GM23248 (cell line): ENCODE data around the gene AGMO.

Experiments
- EZH2 ChIP-seq: fragments of 200-600 bp; sonication (generic); IDR thresholded peaks from 2 replicates; pipeline ENCODE4 v1.6.1; 2018; ENCODE audit warnings: antibody characterized with exemption, mild to moderate bottlenecking; ENCODE audit not compliant: insufficient read depth, poor library complexity, severe bottlenecking
- EZH2phosphoT487 ChIP-seq: fragments of 200-600 bp; sonication (generic); IDR thresholded peaks from 2 replicates; pipeline ENCODE4 v1.6.1; 2018; ENCODE audit warnings: antibody characterized with exemption, moderate library complexity, mild to moderate bottlenecking, low read depth; ENCODE audit not compliant: insufficient read depth

DNA sequence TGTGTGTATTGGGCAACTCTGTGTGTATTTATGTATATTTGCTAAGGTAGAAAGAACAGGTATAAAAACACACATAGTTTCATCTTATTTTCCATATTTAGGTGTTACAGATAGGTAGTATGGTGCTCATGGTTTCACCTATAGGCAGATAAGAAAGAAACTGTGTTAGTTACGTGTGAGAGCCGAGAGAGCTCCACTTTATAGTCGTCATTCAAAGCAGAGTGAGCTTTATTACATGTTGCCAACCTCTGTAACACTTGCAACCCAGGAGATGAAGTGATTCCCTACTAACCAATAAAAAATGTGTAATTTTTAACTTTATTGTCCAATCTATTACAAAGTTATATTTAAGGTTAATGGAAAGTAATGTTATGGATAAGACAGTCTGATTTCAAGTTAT, 121.3 kb downstream of the AGMO start:
- TF ChIP-seq EZH2phosphoT487 (no peak), EZH2 (no peak)
